ENCODE measurements around the gene SIK3.
"Not testable (repeated sequence)": the region's sequence is repeated elsewhere in the genome, so short reads cannot be mapped to it uniquely, and the experiment has no call there.

SIK3 gene

GRCh38 chr11:116835042-116835772 is 263.0 kb downstream of the SIK3 start:
- Histone ChIP-seq H3K27me3 (ENCODE audit: insufficient read depth, low read length) (peaks cover 12% of the 10 kb centered on the region), H3K9me3 (ENCODE audit: insufficient read depth, low read depth, low read length) (no peaks in the 10 kb centered on the region), H3K9ac (ENCODE audit: low read depth, low read length) (peak overlapping the region; percentile 74; the same call in 1 of the 2 replicates), H3K4me3 (ENCODE audit: low read length) (peak overlapping the region; percentile 67), H3K4me1 (ENCODE audit: insufficient read depth, low read length) (peaks cover 7% of the 10 kb centered on the region; the same call in 1 of the 2 replicates), H3K27ac (ENCODE audit: low read length) (no peak overlapping the region), H3K36me3 (ENCODE audit: insufficient read depth, low read depth, low read length) (no peaks in the 10 kb centered on the region)

- H3K27me3 ChIP-seq (ENCODE audit: insufficient read depth, low read length): peaks cover 12% of the 10 kb centered on the region
- H3K9ac ChIP-seq (ENCODE audit: low read depth, low read length); H3K27ac ChIP-seq (ENCODE audit: low read length); H3K4me3 ChIP-seq (ENCODE audit: low read length); H3K36me3 ChIP-seq (ENCODE audit: insufficient read depth, low read depth, low read length); H3K9me3 ChIP-seq (ENCODE audit: insufficient read depth, low read depth, low read length); H3K4me1 ChIP-seq (ENCODE audit: insufficient read depth, low read length): not testable (repeated sequence)
These were observed 263.6 kb downstream of the SIK3 start for GRCh38 chr11:116834535-116835041.

- H3K27ac ChIP-seq (ENCODE audit: low read length): no peak overlapping the region
- no peak overlapping the region for H3K9ac ChIP-seq (ENCODE audit: low read depth, low read length)
- H3K36me3 ChIP-seq (ENCODE audit: insufficient read depth, low read depth, low read length): no peaks in the 10 kb centered on the region
- H3K4me1 ChIP-seq (ENCODE audit: insufficient read depth, low read length): peaks cover 7% of the 10 kb centered on the region; the same call in 1 of the 2 replicates
- H3K4me3 ChIP-seq (ENCODE audit: low read length): no peak overlapping the region
- H3K9me3 ChIP-seq (ENCODE audit: insufficient read depth, low read depth, low read length): no peaks in the 10 kb centered on the region
- H3K27me3 ChIP-seq (ENCODE audit: insufficient read depth, low read length): peaks cover 12% of the 10 kb centered on the region
These were observed 264.3 kb downstream of the SIK3 start for GRCh38 chr11:116833816-116834534.

GRCh38 chr11:116833491-116833815 is 264.8 kb downstream of the SIK3 start:
- no peak overlapping the region for H3K4me3 ChIP-seq (ENCODE audit: low read length)
- H3K9me3 ChIP-seq (ENCODE audit: insufficient read depth, low read depth, low read length): no peaks in the 10 kb centered on the region

GRCh38 chr11:116832350-116833290 is 265.6 kb downstream of the SIK3 start:
- no peaks in the 10 kb centered on the region for H3K9me3 ChIP-seq (ENCODE audit: insufficient read depth, low read depth, low read length)
- H3K27ac ChIP-seq (ENCODE audit: low read length): no peak overlapping the region
- H3K36me3 ChIP-seq (ENCODE audit: insufficient read depth, low read depth, low read length): no peaks in the 10 kb centered on the region
- H3K4me3 ChIP-seq (ENCODE audit: low read length): no peak overlapping the region
- H3K9ac ChIP-seq (ENCODE audit: low read depth, low read length): no peak overlapping the region
- peaks cover 12% of the 10 kb centered on the region for H3K27me3 ChIP-seq (ENCODE audit: insufficient read depth, low read length)
- H3K4me1 ChIP-seq (ENCODE audit: insufficient read depth, low read length): peaks cover 7% of the 10 kb centered on the region; the same call in 1 of the 2 replicates

More at GRCh38 chr11:116833491-116833815, 264.8 kb downstream of the SIK3 start:
- Histone ChIP-seq H3K27me3 (ENCODE audit: insufficient read depth, low read length) (peaks cover 12% of the 10 kb centered on the region), H3K9ac (ENCODE audit: low read depth, low read length) (no peak overlapping the region), H3K4me1 (ENCODE audit: insufficient read depth, low read length) (peaks cover 7% of the 10 kb centered on the region; the same call in 1 of the 2 replicates), H3K36me3 (ENCODE audit: insufficient read depth, low read depth, low read length) (no peaks in the 10 kb centered on the region), H3K27ac (ENCODE audit: low read length) (no peak overlapping the region)

- Histone ChIP-seq H3K4me1 (ENCODE audit: insufficient read depth, low read length) (peaks cover 7% of the 10 kb centered on the region; the same call in 1 of the 2 replicates), H3K27me3 (ENCODE audit: insufficient read depth, low read length) (peaks cover 12% of the 10 kb centered on the region), H3K9ac (ENCODE audit: low read depth, low read length) (no peak overlapping the region), H3K9me3 (ENCODE audit: insufficient read depth, low read depth, low read length) (no peaks in the 10 kb centered on the region), H3K27ac (ENCODE audit: low read length) (no peak overlapping the region), H3K4me3 (ENCODE audit: low read length) (no peak overlapping the region), H3K36me3 (ENCODE audit: insufficient read depth, low read depth, low read length) (no peaks in the 10 kb centered on the region)
These were observed 266.4 kb downstream of the SIK3 start for GRCh38 chr11:116831790-116832349.

- Histone ChIP-seq H3K27me3 (ENCODE audit: insufficient read depth, low read length) (peaks cover 8% of the 10 kb centered on the region), H3K27ac (ENCODE audit: low read length) (no peak overlapping the region), H3K9me3 (ENCODE audit: insufficient read depth, low read depth, low read length) (no peaks in the 10 kb centered on the region), H3K36me3 (ENCODE audit: insufficient read depth, low read depth, low read length) (no peaks in the 10 kb centered on the region), H3K4me3 (ENCODE audit: low read length) (no peak overlapping the region), H3K4me1 (ENCODE audit: insufficient read depth, low read length) (peaks cover 6% of the 10 kb centered on the region; the same call in 1 of the 2 replicates), H3K9ac (ENCODE audit: low read depth, low read length) (no peak overlapping the region)
These were observed 267.9 kb downstream of the SIK3 start for GRCh38 chr11:116830184-116830912.

- Histone ChIP-seq H3K27me3 (ENCODE audit: insufficient read depth, low read length) (peaks cover 1% of the 10 kb centered on the region), H3K9me3 (ENCODE audit: insufficient read depth, low read depth, low read length) (no peaks in the 10 kb centered on the region), H3K4me1 (ENCODE audit: insufficient read depth, low read length) (no peaks in the 10 kb centered on the region), H3K36me3 (ENCODE audit: insufficient read depth, low read depth, low read length) (no peaks in the 10 kb centered on the region), H3K27ac (ENCODE audit: low read length) (no peak within 1 kb of the TSS), H3K4me3 (ENCODE audit: low read length) (no peak within 1 kb of the TSS), H3K9ac (ENCODE audit: low read depth, low read length) (no peak within 1 kb of the TSS)
These were observed 268.6 kb downstream of the SIK3 start, which contains the start of gene APOC3 for GRCh38 chr11:116829525-116830183. Gene APOC3, plus strand, starts transcription at chr11:116829907. Its CDS starts 676 bp downstream, at chr11:116830583.

GRCh38 chr11:116828632-116829524 is 269.4 kb downstream of the SIK3 start:
- Histone ChIP-seq H3K4me1 (ENCODE audit: insufficient read depth, low read length) (no peaks in the 10 kb centered on the region), H3K9ac (ENCODE audit: low read depth, low read length) (no peak overlapping the region), H3K4me3 (ENCODE audit: low read length) (no peak overlapping the region), H3K36me3 (ENCODE audit: insufficient read depth, low read depth, low read length) (no peaks in the 10 kb centered on the region), H3K27ac (ENCODE audit: low read length) (no peak overlapping the region), H3K27me3 (ENCODE audit: insufficient read depth, low read length) (no peaks in the 10 kb centered on the region), H3K9me3 (ENCODE audit: insufficient read depth, low read depth, low read length) (no peaks in the 10 kb centered on the region)
